ENCODE measurements around the gene COL24A1.
"Not testable (repeated sequence)": the region's sequence is repeated elsewhere in the genome, so short reads cannot be mapped to it uniquely, and the experiment has no call there.

COL24A1 gene

GRCh38 chr1:85798419-85798818, 358.2 kb downstream of the COL24A1 start:
- DNase-seq, result no peak

- DNase-seq, result not testable (repeated sequence)
These were observed 379.6 kb downstream of the COL24A1 start for GRCh38 chr1:85777021-85777420.

DNA sequence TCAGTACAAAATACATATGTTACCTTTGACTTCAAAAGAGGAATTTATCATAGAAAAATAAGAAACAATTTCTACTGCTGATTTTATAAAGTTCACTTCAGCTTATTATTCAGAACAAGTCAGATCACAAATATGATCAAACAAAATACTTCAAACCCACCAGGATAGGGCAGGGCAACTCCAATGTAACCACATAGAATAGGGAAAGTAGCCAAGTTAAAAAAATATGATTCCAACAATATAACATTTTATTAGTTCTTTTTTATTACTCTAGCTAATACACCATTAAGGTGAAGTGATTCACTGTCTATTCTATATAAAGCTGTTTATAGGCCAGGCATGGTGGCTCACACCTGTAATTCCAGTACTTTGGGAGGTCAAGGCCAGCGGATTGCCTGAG, 393.8 kb downstream of the COL24A1 start:
- DNase-seq, result no peak

DNA sequence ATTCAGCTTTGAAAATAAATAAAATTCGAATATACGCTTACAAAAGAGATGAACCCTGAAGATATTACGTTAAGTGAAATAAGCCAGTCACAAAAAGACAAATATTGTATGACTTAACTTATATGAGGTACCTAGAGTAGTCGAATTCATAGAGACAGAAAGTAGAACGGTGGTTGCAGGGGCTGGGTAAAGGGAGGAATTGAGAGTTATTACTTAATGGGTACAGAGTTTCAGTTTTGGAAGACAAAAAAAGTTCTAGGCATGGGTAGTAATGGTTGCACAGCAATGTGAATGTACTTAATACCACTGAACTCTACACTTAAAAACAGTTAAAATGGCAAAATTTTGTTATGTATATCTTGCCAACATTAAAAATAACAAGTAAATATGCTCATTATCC, 399.7 kb downstream of the COL24A1 start:
- no peak for DNase-seq

GRCh38 chr1:85748120-85748519, 408.5 kb downstream of the COL24A1 start:
- DNase-seq, result no peak

- DNase-seq, result no peak
These were observed 409.8 kb downstream of the COL24A1 start for GRCh38 chr1:85746777-85747176.

GRCh38 chr1:85743814-85744213, 412.8 kb downstream of the COL24A1 start:
- DNase-seq, result no peak

- DNase-seq, result no peak
These were observed 421.6 kb downstream of the COL24A1 start for GRCh38 chr1:85734931-85735330.

DNA sequence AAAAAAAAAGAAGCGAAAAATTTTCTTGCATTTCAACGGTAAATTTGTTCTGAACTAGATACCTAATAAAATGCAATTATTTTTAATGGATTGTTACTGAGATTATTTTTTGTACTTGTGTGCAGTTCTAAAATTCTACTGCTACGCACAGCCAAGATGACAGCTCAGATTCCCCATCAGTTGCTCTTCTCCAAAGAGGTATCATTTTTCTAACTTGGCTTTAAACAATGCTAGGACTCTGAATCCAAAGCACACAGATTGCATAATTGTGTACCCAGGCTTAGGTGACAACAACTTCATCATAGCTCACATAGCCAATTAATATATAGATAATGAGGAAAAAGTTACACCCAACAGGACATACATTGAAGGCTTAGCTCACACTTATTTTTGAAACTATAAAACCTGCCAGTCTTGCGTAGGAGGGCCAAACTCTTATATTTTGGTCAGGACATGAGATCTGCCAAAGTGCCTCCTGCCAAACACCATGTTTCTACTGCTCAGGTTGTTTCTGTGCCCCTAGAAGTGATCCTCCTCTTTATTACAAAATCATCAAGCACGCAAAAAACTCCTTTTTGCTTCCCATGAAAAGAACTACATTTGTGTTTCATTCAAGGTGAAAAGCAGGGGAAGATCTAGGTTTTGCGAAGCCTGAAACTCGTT, 437.8 kb downstream of the COL24A1 start:
- DNase-seq, result no peak

DNA sequence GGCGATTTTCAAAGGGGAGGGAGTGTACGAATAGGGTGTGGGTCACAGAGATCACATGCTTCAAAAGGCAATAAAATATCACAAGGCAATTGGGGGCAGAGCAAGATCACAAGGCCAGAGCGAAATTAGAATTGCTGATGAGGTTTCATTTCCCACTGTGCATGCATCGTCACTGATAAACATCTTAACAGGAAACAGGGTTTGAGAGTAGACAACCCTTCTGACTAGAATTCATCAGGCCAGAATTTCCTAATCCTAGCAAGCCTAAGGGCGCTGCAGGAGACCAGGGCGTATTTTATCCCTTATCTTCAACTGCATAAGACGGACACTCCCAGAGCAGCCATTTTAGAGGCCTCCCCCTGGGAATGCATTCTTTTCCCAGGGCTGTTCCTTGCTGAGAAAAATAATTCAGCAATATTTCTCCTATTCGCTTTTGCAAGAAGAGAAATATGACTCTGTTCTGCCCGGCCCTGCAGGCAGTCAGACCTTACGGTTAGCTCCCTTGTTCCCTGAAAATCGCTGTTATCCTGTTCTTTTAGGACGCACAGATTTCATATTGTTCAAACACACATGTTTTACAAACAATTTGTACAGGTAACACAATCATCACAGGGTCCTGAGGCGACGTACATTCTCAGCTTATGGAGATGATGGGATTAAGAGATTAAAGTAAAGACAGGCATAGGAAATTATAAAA, 442.0 kb downstream of the COL24A1 start:
- DNase-seq, result not testable (repeated sequence)

DNA sequence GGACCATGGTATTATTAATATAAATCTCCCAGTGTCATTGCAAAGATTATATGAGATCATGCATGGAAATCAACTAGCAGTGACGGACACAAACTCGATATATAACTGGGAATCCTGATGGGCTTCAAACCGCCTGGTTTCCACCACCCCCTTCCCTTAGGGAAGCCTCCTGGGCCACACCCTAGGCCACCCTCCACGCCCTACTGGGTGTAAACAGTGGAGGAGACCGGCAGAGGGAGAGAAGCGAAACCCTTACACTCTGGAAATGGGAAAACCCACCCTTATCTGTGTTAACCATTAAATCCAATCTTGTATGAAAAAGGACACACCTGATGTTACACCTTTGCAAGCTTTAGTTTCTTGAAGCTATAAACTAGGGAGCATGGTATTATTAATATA, 447.7 kb downstream of the COL24A1 start:
- DNase-seq, result no peak

- DNase-seq, result peak; percentile 98
These were observed 448.4 kb downstream of the COL24A1 start, which contains the start of gene ZNHIT6 for GRCh38 chr1:85707990-85708828. Gene ZNHIT6 (minus strand): TSS chr1:85708433. CDS start chr1:85708284, 149 bp downstream.

- no peak for DNase-seq
These were observed 449.1 kb downstream of the COL24A1 start for GRCh38 chr1:85707267-85707989.

- DNase-seq, result no peak
These were observed 450.6 kb downstream of the COL24A1 start for GRCh38 chr1:85705940-85706339.

GRCh38 chr1:85700422-85700821, 456.1 kb downstream of the COL24A1 start:
- no peak for DNase-seq

DNA sequence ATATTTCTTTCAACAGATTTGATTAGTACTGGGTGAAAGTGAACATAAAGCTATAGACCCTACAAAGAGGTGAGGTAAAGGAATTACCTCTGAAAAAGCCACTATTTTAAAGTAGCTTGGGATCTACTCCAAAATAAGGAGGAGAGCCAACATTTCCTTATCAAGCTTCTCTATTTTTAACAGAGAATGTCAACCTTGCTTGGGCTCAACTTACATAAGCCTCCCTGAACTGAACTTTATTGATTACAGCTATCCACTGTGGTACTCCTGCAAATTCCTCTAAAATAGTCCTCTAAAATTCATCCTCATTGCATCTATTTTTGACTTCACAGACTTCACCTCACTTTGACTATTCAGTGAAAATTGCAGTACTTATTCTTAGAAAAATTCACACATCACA, 458.7 kb downstream of the COL24A1 start:
- no peak for DNase-seq

DNA sequence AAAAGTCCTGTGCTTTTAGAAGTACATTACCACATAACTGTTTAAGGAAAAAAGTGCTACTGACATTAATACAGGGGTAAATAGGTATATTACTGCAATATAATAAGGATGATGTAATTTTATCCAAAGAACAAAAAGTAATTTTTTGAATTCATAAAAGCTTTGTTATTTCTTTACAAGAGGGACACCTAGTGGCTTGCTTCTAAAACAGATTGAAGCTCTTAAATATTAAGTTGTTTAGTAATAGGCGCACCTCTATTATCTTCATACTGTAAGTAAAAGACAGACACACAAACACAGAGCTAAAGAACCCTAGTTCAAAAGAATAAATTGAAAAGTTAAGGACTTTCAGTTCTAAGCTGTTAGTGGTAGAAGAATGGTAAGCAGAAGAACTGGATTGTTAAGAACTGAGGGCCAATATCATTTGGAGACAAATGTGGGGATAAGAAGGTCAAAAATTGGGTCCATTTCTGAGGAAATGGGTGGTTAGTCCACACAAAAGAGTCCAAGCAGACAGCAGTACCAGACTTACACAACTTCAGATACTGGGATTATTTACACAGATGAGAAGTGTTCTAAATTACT, 463.8 kb downstream of the COL24A1 start:
- peak; percentile 68 for DNase-seq

DNA sequence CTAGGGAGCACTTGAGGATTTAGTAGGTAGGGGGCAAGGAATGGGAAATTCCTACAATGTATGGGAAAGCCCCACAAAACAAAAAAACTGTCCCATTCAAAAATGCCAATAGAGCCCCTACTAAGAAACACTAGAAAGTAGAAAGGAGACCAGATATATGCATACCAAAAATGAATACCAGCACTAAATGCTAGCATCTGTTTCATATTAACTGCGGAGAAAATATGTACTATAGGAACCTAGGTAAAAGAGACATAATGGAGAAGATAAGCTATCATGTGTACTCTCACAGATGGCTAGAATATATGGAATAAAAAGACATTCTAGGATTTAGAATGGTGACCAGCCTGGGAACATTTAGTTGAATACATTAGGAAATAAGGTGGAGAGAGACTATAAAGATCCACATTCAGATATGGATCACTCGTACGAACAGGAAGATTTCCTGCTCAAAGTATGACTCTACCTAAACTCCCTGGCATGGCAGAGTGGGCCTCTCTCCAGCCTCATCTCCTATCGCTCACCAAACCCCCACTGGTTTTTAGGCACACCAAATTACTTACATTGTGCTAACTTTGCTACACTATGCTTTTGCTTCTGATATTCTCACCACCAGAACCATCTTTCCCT, 466.7 kb downstream of the COL24A1 start:
- no peak for DNase-seq

DNA sequence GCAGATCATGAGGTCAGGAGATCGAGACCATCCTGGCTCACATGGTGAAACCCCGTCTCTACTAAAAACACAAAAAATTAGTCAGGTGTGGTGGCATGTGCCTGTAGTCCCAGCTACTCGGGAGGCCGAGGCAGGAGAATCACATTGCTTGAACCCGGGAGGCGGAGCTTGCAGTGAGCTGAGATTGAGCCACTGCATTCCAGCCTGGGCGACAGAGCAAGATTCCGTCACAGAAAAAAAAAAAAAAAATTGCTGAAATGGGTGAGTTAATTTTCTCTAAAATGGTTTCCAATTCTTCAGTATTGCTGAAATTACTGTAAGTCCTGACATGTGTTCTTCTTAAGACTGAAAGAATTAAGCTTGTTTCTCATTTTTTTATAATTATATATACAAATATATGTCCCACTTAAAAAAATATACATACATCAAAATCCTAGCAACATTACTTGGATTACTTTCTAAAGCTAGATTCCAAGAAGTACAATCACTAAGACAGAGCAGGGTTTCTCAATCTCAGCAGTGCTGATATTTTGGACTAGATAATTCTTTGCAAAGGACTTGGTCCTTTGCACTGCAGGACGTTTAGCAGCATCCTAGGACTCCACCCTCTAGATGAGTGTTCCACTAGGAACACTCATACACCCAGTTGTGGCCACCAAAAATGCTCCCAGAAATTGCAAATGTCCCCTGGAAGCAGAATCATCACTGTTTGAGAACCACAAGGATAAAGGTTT, 473.1 kb downstream of the COL24A1 start:
- DNase-seq, result no peak

DNA sequence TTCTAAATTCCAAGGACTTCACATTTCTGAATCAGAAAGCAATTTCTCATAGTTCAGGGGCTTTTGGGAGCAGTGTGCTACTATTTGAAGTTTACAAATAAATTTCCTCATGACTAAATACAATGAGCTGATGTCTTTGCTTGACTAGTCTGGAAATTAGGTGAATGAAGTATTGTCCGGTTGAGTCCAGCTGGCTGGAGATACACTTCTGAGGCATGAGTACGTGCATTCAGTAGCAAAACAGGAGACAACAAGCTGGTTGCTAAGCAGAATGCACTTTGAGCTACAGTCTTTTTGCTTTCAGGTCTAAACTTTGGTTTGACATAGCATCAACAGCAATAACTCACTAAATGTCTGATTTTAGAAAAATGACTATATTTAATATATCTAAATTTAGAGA, 475.5 kb downstream of the COL24A1 start:
- no peak for DNase-seq
